GM12892 (cell line): ENCODE results near the gene CAMK2N1.

ENCODE experiments used
- POLR2A ChIP-seq: IDR thresholded peaks from 2 replicates; pipeline ENCODE4 v1.6.1; 2011; ENCODE audit warnings: low read depth, low read length, control low read depth
- POLR2AphosphoS5 ChIP-seq: IDR thresholded peaks from 2 replicates; pipeline ENCODE4 v1.6.1; 2011; ENCODE audit warnings: low read depth, low read length, control low read depth
- TAF1 ChIP-seq: IDR thresholded peaks from 2 replicates; pipeline ENCODE4 v1.6.1; 2011; ENCODE audit warnings: low read depth, mild to moderate bottlenecking, control low read depth, low read length, borderline replicate concordance

- TF ChIP-seq POLR2A (no peak), POLR2AphosphoS5 (no peak), TAF1 (no peak)
These were observed 53.1 kb downstream of the CAMK2N1 start for GRCh38 chr1:20432891-20433290.
